Measurements from ENCODE around the gene TNS1. TPM values are rescaled to one million over a fixed set of nuclear protein-coding genes. Genes with fewer than 3 reads are reported as not detected.
A peak's percentile ranks its signal among the peaks of the same experiment; 100 is the strongest.

The TNS1 gene
- total and polyA plus RNA-seq, 8 donors = 139 to 327 (median 159) TPM

DNA sequence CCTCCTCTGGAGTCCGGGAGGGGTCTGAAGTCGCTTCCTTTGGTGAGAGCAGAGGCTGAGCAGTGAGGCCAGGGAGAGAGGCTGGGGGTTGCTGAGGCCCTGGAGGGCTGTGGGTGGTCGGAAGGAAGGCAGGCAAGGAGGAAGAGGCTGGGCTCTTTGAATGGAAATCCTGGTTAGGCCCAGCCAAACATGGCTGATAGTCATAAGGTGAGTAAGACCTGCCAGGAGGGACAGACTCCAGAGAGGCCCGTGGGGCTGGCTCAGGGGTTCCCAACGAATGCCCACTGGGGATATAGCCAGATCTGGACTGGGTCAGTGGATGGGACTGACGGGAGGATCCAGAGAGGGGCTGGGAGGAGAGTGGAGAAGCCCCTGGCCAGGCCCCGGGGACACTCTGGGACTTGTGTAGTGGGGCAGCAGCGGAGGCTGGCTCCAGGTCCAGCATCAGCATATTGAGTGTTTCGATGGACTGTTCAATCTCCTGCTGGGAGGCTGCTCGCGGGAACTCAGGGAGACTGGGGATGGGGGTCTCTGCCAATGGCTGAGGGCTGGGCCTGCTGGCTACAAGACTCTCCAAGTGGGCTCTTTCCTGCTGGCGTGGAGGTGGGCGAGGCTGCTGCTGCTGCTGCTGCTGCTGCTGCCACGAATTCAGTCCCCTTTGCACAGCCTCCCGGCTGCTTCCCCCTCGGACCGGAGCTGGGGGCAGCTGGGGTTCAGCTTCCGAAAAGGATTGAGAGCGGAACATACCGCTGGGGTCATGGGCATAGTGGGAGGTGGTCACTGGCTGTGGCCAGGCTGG lies 155.0 kb downstream of the TNS1 start:
- Histone ChIP-seq H3K4me3 (no peak overlapping the region), H3K4me1 (peaks cover 38 to 85% of the 10 kb centered on the region in 2 donors), H3K9me3 (peaks cover 0 to 6% of the 10 kb centered on the region in 2 donors), H3K36me3 (peaks cover 7 to 52% of the 10 kb centered on the region in 2 donors), H3K27me3 (no peaks in the 10 kb centered on the region), H3K27ac (peak overlapping the region; percentile 29 to 70)
- intact Hi-C loops (cut with DNase I) = no loop called here
- TF ChIP-seq, protein P1, sequence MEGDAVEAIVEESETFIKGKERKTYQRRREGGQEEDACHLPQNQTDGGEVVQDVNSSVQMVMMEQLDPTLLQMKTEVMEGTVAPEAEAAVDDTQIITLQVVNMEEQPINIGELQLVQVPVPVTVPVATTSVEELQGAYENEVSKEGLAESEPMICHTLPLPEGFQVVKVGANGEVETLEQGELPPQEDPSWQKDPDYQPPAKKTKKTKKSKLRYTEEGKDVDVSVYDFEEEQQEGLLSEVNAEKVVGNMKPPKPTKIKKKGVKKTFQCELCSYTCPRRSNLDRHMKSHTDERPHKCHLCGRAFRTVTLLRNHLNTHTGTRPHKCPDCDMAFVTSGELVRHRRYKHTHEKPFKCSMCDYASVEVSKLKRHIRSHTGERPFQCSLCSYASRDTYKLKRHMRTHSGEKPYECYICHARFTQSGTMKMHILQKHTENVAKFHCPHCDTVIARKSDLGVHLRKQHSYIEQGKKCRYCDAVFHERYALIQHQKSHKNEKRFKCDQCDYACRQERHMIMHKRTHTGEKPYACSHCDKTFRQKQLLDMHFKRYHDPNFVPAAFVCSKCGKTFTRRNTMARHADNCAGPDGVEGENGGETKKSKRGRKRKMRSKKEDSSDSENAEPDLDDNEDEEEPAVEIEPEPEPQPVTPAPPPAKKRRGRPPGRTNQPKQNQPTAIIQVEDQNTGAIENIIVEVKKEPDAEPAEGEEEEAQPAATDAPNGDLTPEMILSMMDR (IDR thresholded peaks at IDR 0.05) = no peak
- ATAC-seq (no peak), DNase-seq (no peak)

DNA sequence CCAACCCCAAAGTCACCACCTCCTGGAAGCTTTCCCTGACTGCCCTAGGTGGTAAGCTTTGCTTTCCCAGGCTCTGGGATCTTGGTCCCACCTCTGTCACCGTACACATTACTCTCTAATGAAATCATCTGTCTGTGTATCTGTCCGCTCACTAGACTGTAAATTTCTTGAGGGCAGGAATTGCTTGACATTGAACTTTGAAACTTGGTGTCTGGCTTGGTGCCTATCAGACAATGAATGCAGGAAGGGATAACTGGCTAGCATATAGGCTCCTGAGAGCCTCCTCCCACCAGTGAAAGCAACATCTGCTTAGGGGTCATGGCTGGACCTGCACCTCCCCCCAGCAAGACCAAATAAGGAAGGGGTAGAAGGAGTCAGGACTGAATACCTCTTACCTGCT lies 155.7 kb downstream of the TNS1 start:
- H3K27me3 ChIP-seq = no peaks in the 10 kb centered on the region
- H3K9me3 ChIP-seq = peaks cover 0 to 6% of the 10 kb centered on the region in 2 donors
- no peak overlapping the region for H3K4me3 ChIP-seq
- peaks cover 7 to 55% of the 10 kb centered on the region in 2 donors for H3K36me3 ChIP-seq
- DNase-seq (no peak), ATAC-seq (no peak)
- peaks cover 40 to 80% of the 10 kb centered on the region in 2 donors for H3K4me1 ChIP-seq
- TF ChIP-seq, protein P1 (IDR thresholded peaks at IDR 0.05) = no peak
- intact Hi-C loops (cut with DNase I) = no loop called here
- H3K27ac ChIP-seq = peak overlapping the region; percentile 34 to 70

DNA sequence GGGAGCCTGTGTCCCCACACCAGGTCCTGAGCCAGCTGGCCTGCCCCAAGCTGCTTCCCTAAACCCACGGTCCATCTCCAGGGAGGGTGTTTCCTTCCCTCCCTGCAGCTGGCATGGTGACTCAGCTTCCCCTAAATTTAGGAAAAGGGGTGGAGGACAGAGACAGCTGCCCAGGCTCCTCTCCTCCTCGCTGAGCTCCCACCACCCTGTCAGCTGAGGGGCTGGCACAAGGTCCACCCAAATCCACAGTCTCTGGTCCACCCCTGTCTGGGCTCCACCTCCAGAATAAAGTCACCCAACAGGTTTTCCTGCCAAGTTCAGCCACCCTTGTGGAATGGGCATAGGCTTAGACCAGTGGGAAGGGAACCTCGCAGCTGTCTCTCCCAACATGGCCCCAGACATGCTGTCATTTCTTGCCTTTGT lies 156.5 kb downstream of the TNS1 start:
- H3K27me3 ChIP-seq = no peaks in the 10 kb centered on the region
- ATAC-seq = peak; percentile 31
- H3K36me3 ChIP-seq = peaks cover 7 to 55% of the 10 kb centered on the region in 2 donors
- H3K4me1 ChIP-seq = peaks cover 37 to 75% of the 10 kb centered on the region in 2 donors
- H3K27ac ChIP-seq = peak overlapping the region; percentile 34 to 70
- TF ChIP-seq, protein P1 (IDR thresholded peaks at IDR 0.05) = no peak
- H3K9me3 ChIP-seq = peaks cover 0 to 6% of the 10 kb centered on the region in 2 donors
- no peak overlapping the region for H3K4me3 ChIP-seq
- intact Hi-C loops (cut with DNase I) = no loop called here
- no peak for DNase-seq

DNA sequence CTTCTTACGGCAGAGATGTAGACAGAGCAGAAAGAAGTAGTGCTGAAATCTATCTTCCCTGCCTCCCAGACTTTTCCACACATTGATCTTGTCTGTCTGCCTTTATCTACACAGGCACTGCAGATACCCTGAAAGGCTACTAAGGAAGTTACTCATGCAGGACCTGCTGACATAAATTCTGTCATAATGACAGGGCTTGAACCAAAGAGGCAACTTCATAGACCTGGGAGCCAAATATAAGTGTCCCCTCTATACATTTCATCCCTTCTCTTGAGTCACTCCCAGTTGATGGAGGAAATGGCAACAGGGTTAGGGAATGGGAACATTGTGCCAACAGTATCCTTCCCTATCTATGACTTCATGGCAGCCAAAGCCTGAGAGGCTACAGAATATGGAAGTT lies 157.5 kb downstream of the TNS1 start:
- H3K9me3 ChIP-seq = peaks cover 0 to 6% of the 10 kb centered on the region in 2 donors
- DNase-seq (no peak), ATAC-seq (no peak)
- no peaks in the 10 kb centered on the region for H3K27me3 ChIP-seq
- intact Hi-C loops (cut with DNase I) = no loop called here
- H3K27ac ChIP-seq = peak overlapping the region in 1 of 2 donors; percentile 20
- H3K36me3 ChIP-seq = peaks cover 7 to 55% of the 10 kb centered on the region in 2 donors
- peaks cover 32 to 76% of the 10 kb centered on the region in 2 donors for H3K4me1 ChIP-seq
- TF ChIP-seq, protein P1 (IDR thresholded peaks at IDR 0.05) = no peak
- H3K4me3 ChIP-seq = no peak overlapping the region

DNA sequence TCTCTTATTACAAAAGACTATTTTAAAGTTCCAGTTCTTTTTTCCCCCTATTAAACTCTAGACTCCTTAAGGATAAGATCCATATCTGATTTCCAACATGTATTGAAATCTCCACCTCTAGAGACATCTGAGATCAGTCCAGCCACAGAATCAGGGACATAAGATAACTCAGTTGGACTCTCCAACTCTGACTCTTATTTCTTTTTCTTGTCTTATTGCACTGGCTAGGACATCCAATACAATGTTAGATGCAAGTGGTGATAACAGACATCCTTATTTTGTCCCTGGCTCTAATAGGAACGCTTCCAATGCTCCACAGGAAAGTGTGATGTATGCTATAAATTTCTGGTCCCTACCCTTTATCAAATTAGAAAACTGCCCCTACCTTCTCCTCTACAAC lies 158.1 kb downstream of the TNS1 start:
- TF ChIP-seq, protein P1 (IDR thresholded peaks at IDR 0.05) = no peak
- H3K27me3 ChIP-seq = no peaks in the 10 kb centered on the region
- H3K36me3 ChIP-seq = peaks cover 7 to 55% of the 10 kb centered on the region in 2 donors
- peaks cover 28 to 76% of the 10 kb centered on the region in 2 donors for H3K4me1 ChIP-seq
- ATAC-seq (no peak), DNase-seq (no peak)
- intact Hi-C loops (cut with DNase I) = no loop called here
- no peak overlapping the region for H3K4me3 ChIP-seq
- no peak overlapping the region for H3K27ac ChIP-seq
- peaks cover 0 to 6% of the 10 kb centered on the region in 2 donors for H3K9me3 ChIP-seq
